Thymus (tissue), 11 donors: ENCODE measurements around the gene EPS8L1. TPM values are rescaled to one million over a fixed set of nuclear protein-coding genes. Genes with fewer than 3 reads are reported as not detected.

Experiments
- DNase-seq, 9 donors: peaks; one replicate each; pipeline ENCODE4 v3.0.0-alpha.2; 2013; ENCODE audit warnings: low spot score in 9 of 9, low read depth in 6 of 9, missing footprints in 1 of 9
- H3K27ac ChIP-seq, 2 donors: one replicate each; pipeline ENCODE4 v1.5.1; 2013; ENCODE audit warnings: control low read depth in 1 of 2, low read depth in 1 of 2, low read length in 1 of 2, mild to moderate bottlenecking in 1 of 2, moderate library complexity in 1 of 2
- H3K27me3 ChIP-seq, 2 donors: one replicate each; pipeline ENCODE4 v1.5.1; 2013; ENCODE audit warnings: low read length in 1 of 2; ENCODE audit not compliant: control insufficient read depth in 2 of 2, insufficient read depth in 1 of 2
- H3K36me3 ChIP-seq, 2 donors: one replicate each; pipeline ENCODE4 v1.5.1; 2013; ENCODE audit warnings: low read length in 1 of 2, mild to moderate bottlenecking in 1 of 2, moderate library complexity in 1 of 2; ENCODE audit not compliant: control insufficient read depth in 2 of 2, insufficient read depth in 2 of 2
- H3K4me1 ChIP-seq, 2 donors: one replicate each; pipeline ENCODE4 v1.5.1; 2013; ENCODE audit warnings: low read length in 2 of 2; ENCODE audit not compliant: control insufficient read depth in 2 of 2, insufficient read depth in 2 of 2
- H3K4me3 ChIP-seq, 2 donors: one replicate each; pipeline ENCODE4 v1.5.1; 2013; ENCODE audit warnings: low read length in 2 of 2, control low read depth in 1 of 2, mild to moderate bottlenecking in 1 of 2
- H3K9me3 ChIP-seq, 2 donors: one replicate each; pipeline ENCODE4 v1.5.1; 2013; ENCODE audit warnings: low read length in 1 of 2, mild to moderate bottlenecking in 1 of 2; ENCODE audit not compliant: control insufficient read depth in 2 of 2, insufficient read depth in 1 of 2
- WGBS: extraction: QIAGEN DNeasy Blood & Tissue Kit; methylation state at CpG from one replicate; pipeline ENCODE4 v1.1.7; 2013; 5-methylcytosine and 5-hydroxymethylcytosine counted together
- polyA plus RNA-seq: library from polyadenylated mRNA; stranded (reverse); fragments of 200-250 nt; gene quantifications from one replicate; pipeline ENCODE4 v1.2.3, GENCODE V29; 2013
- total RNA-seq: library from RNA; stranded (reverse); fragments of 120-200 nt; gene quantifications from one replicate; pipeline ENCODE4 v1.2.4, GENCODE V29; 2013
- donor health status: healthy.

Gene EPS8L1
- total and polyA plus RNA-seq, 2 donors, result 2.3 to 26.6 TPM

GRCh38 chr19:55082020-55082851 is 6.6 kb downstream of the EPS8L1 start:
- Histone ChIP-seq H3K4me1 (peaks cover 14 to 31% of the 10 kb centered on the region in 2 donors), H3K27ac (no peak overlapping the region), H3K27me3 (peaks cover 68 to 88% of the 10 kb centered on the region in 2 donors), H3K36me3 (no peaks in the 10 kb centered on the region), H3K9me3 (peaks cover 5 to 19% of the 10 kb centered on the region in 2 donors), H3K4me3 (peak overlapping the region in 1 of 2 donors; percentile 48)
- WGBS, result 11% methylated on average over 64 of the region's 64 CpGs
- peak in 2 of 9 donors; percentile 24 to 38 for DNase-seq

DNA sequence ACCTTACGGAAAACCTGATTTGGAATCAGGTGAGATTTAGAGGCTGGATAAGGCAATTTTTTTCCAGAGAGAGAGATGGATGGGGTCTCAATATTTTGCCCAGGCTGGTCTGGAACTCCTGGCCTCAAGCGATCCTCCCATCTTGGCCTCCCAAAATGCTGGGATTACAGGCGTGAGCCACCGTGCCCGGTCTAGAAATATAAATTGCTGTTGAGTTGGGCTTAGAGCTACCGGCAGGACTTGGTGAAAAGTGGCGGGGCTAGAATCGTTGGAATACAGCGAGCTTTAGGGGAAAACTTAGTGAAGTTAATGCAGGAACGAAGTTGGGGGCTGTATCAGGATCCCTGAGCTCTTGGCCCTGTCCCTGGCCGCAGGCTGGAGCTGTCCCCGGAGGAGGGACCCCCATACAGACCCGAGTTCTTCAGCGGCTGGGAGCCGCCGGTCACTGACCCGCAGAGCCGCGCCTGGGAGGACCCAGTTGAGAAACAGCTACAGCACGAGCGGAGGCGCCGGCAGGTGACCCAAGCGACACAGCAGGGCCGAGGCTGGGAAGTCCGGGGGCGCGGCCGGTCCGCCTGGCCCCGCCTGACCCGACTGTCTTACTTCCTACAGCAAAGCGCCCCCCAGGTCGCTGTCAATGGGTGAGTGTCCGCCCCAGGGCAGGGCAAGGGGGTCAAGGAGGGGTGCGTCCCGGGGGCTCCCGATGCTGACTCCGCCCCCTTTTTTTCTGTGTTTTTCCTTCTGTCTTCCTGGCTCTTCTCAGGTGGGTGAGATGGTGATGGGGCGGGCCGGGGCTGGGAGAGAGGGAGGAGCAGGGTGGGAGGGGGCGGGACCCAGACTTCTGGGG is 7.6 kb downstream of the EPS8L1 start:
- no peak for DNase-seq
- Histone ChIP-seq H3K4me3 (no peak overlapping the region), H3K4me1 (peaks cover 15 to 36% of the 10 kb centered on the region in 2 donors), H3K9me3 (peaks cover 5 to 20% of the 10 kb centered on the region in 2 donors), H3K27ac (no peak overlapping the region), H3K36me3 (peaks cover 0 to 2% of the 10 kb centered on the region in 2 donors), H3K27me3 (peaks cover 78 to 94% of the 10 kb centered on the region in 2 donors)
- 47% methylated on average over 42 of the region's 42 CpGs for WGBS

DNA sequence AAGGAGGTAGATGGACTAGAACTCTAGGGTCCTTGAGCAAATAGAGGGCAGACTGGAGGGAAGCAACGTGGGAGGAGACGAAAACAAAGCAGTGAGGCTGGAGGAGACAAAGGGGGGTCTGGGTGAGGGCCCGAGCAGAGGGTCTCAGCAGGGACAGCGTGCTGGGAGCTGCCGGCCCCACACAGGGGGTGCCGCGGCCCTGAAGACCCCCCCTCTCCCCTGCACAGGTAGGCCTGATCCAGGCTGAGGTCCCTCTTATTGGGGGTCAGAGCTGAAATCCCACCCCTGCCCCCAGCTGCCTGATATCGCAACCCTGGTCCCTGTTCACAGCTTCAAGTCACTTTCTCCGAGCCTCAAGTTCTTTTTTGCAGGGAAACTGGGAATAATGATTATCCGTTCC is 8.7 kb downstream of the EPS8L1 start:
- peaks cover 0 to 2% of the 10 kb centered on the region in 2 donors for H3K36me3 ChIP-seq
- no peak overlapping the region for H3K4me3 ChIP-seq
- peaks cover 77 to 91% of the 10 kb centered on the region in 2 donors for H3K27me3 ChIP-seq
- H3K9me3 ChIP-seq, result peaks cover 5 to 20% of the 10 kb centered on the region in 2 donors
- 87% methylated on average over 10 of the region's 10 CpGs for WGBS
- no peak overlapping the region for H3K27ac ChIP-seq
- DNase-seq, result no peak
- H3K4me1 ChIP-seq, result peaks cover 15 to 36% of the 10 kb centered on the region in 2 donors

GRCh38 chr19:55085923-55086715 is 10.4 kb downstream of the EPS8L1 start:
- Histone ChIP-seq H3K27ac (no peak overlapping the region), H3K36me3 (peaks cover 2 to 9% of the 10 kb centered on the region in 2 donors), H3K4me1 (peaks cover 9 to 23% of the 10 kb centered on the region in 2 donors), H3K4me3 (no peak overlapping the region), H3K9me3 (peaks cover 5 to 12% of the 10 kb centered on the region in 2 donors), H3K27me3 (peaks cover 67 to 74% of the 10 kb centered on the region in 2 donors)
- no peak for DNase-seq
- WGBS, result 36% methylated on average over 35 of the region's 35 CpGs

DNA sequence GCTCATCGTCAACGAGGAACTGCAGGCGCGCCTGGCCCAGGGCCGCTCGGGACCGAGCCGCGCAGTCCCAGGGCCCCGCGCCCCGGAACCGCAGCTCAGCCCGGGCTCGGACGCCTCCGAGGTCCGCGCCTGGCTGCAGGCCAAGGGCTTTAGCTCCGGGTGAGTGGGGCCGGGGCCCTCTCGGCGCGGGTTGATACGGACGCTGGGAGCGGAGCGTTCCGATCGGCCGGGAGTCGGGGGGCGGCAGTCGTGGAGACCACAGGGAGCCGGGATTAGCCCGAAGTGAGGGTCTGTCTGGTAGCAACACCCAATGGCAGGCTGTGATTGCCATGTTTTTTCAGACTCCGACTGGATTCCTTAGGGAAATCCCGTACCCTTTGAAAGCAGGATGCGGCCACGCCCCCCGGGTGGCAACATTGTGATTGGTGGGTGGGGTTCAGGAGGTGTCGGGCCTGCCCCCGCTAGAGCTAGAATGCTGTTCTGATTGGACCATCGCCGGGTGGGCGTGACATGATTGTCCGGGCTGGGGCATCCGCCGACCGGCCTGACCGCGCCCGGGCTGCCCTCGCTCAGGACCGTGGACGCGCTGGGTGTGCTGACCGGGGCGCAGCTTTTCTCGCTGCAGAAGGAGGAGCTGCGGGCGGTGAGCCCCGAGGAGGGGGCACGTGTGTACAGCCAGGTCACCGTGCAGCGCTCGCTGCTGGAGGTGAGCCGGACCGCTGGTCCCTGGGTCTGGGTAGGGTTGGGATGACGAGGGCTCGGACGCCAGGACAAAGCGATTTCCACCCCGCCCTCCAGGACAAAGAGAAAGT is 11.3 kb downstream of the EPS8L1 start:
- Histone ChIP-seq H3K36me3 (peaks cover 2 to 17% of the 10 kb centered on the region in 2 donors), H3K4me3 (peak overlapping the region in 1 of 2 donors; percentile 23), H3K27ac (no peak overlapping the region), H3K27me3 (peaks cover 59 to 66% of the 10 kb centered on the region in 2 donors), H3K9me3 (peaks cover 4 to 9% of the 10 kb centered on the region in 2 donors), H3K4me1 (peaks cover 7 to 15% of the 10 kb centered on the region in 2 donors)
- 7% methylated on average over 74 of the region's 74 CpGs for WGBS
- peak in 2 of 9 donors; percentile 19 to 43 for DNase-seq

DNA sequence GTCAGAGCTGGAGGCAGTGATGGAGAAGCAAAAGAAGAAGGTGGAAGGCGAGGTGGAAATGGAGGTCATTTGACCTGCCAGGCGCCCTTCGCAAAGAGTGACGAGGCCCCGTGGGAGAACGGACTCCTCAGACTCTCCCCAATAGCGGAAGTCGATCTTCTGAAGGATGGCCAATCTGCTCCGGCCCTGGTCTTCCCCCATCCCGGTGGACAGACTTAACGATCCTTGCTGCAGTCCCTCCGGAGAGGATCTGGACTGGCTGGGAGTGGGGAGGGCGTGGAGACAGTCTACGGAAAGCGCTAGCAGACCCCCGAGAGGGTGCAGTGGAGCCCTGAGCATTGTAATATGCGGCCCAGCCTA is 11.9 kb downstream of the EPS8L1 start:
- peaks cover 53 to 60% of the 10 kb centered on the region in 2 donors for H3K27me3 ChIP-seq
- no peak overlapping the region for H3K27ac ChIP-seq
- no peak overlapping the region for H3K4me3 ChIP-seq
- WGBS, result 41% methylated on average over 17 of the region's 17 CpGs
- peaks cover 2 to 22% of the 10 kb centered on the region in 2 donors for H3K36me3 ChIP-seq
- H3K9me3 ChIP-seq, result peaks cover under 1 to 5% of the 10 kb centered on the region in 2 donors
- H3K4me1 ChIP-seq, result peaks cover 7 to 9% of the 10 kb centered on the region in 2 donors
- no peak for DNase-seq

DNA sequence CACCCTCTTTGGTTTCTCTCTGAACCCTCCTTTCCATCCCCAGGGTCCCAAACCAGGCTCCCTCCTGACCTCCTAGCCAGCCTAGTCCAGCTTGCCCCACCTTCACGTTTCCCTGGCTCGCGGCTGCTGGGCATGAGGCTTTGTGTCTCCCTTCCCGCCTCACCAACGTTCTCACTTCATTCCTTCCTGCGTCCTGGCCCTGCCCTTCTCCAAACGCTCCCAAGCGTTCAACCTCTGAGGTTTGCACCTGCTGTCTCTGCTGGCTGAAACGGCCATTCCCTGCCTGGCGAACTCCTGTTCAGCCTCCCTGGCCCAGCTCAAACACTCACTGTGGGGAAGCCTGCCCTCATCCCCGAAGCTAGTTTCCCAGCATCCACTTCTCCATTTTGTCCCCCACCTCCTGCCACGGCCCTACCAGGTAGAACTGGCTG is 12.4 kb downstream of the EPS8L1 start:
- H3K4me3 ChIP-seq, result no peak overlapping the region
- DNase-seq, result no peak
- H3K9me3 ChIP-seq, result peaks cover 0 to 4% of the 10 kb centered on the region in 2 donors
- H3K36me3 ChIP-seq, result peaks cover 2 to 27% of the 10 kb centered on the region in 2 donors
- no peak overlapping the region for H3K27ac ChIP-seq
- peaks cover 7 to 9% of the 10 kb centered on the region in 2 donors for H3K4me1 ChIP-seq
- peaks cover 48 to 55% of the 10 kb centered on the region in 2 donors for H3K27me3 ChIP-seq
- WGBS, result 81% methylated on average over 12 of the region's 12 CpGs
